H1 (cell line): Measurements from ENCODE around the gene MORC1. TPM values are rescaled to one million over a fixed set of nuclear protein-coding genes. Genes with fewer than 3 reads are reported as not detected.

Experiments used
- E2F6 ChIP-seq: IDR thresholded peaks from 2 replicates; pipeline ENCODE4 v1.6.1; 2012; ENCODE audit warnings: inconsistent platforms
- POU5F1 ChIP-seq: IDR thresholded peaks from 2 replicates; pipeline ENCODE4 v1.6.1; 2011; ENCODE audit warnings: low read depth, mild to moderate bottlenecking, low read length, moderate library complexity
- SP4 ChIP-seq: IDR thresholded peaks from 2 replicates; pipeline ENCODE4 v1.6.1; 2012; ENCODE audit warnings: low read length, inconsistent platforms
- TCF12 ChIP-seq: IDR thresholded peaks from 2 replicates; pipeline ENCODE4 v1.6.1; 2011; ENCODE audit warnings: low read depth, mild to moderate bottlenecking, low read length
- polyA plus RNA-seq, 7 experiments: library from polyadenylated mRNA; depleted of rRNA in 3 of 7; stranded (reverse) in 5 of 7; unstranded in 2 of 7; fragments of >200 nt in 5 of 7; fragments of 200-250 nt in 2 of 7; gene quantifications; 1 replicate in 5 of 7; 2 replicates in 1 of 7; 4 replicates in 1 of 7; pipeline versions ENCODE4 v1.2.1 to v1.2.3, GENCODE V29; 2011 to 2013; ENCODE audit warnings: missing spikeins in 2 of 7, mixed read lengths in 2 of 7
- total RNA-seq: library from RNA; stranded (reverse); fragmentation: NEBNext Ultra II Directional; extraction: Animal tissue kit (Norgen Biotek cat#: 25700); gene quantifications from 2 replicates; pipeline ENCODE4 v1.2.1, GENCODE V29; 2021

Gene MORC1
- total and polyA plus RNA-seq, 2 of the 8 experiments (the other 6 are each of a cell fraction or from before 2014, with no cell fraction given) = not detected

DNA sequence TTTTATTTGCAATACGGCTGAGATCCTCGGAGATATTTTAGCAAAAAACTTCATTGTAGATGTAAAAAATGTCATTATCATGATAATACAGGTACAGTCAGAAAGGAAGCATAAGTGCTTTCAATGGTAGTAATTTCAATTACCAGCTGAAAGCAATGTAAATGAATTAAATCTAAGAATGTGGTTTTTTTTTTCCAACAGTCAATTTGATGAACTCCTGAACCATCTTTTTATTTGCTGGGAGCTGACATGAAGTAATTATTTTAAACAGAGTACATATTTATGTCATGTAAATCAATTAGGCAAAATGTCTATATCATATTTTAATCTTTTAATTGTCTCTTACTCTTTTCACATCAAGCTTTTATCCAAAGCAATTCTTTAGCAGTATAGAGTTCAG lies 70.6 kb downstream of the MORC1 start (continued):
- no peak for TF ChIP-seq SP4
- TF ChIP-seq E2F6 = no peak
- TF ChIP-seq POU5F1 = no peak
- no peak for TF ChIP-seq TCF12
